ENCODE results near the gene OLFM4.

The OLFM4 gene

GRCh38 chr13:53068585-53069520 is 40.2 kb downstream of the OLFM4 start:
- DNase-seq (ENCODE audit: low spot score), result no peak

GRCh38 chr13:53069800-53070199 is 41.2 kb downstream of the OLFM4 start:
- DNase-seq (ENCODE audit: low spot score), result no peak

- DNase-seq (ENCODE audit: low spot score), result no peak
Measured at GRCh38 chr13:53073711-53074110, 45.1 kb downstream of the OLFM4 start.

- no peak for DNase-seq (ENCODE audit: low spot score)
Measured at GRCh38 chr13:53074114-53074513, 45.5 kb downstream of the OLFM4 start.

- DNase-seq (ENCODE audit: low spot score), result no peak
Measured at GRCh38 chr13:53075356-53076041, 46.9 kb downstream of the OLFM4 start.

GRCh38 chr13:53079691-53080090 is 51.1 kb downstream of the OLFM4 start:
- no peak for DNase-seq (ENCODE audit: low spot score)

GRCh38 chr13:53088871-53089270 is 60.3 kb downstream of the OLFM4 start:
- no peak for DNase-seq (ENCODE audit: low spot score)

- DNase-seq (ENCODE audit: low spot score), result no peak
Measured at GRCh38 chr13:53089951-53090350, 61.3 kb downstream of the OLFM4 start.

GRCh38 chr13:53090461-53090860 is 61.8 kb downstream of the OLFM4 start:
- no peak for DNase-seq (ENCODE audit: low spot score)

- DNase-seq (ENCODE audit: low spot score), result no peak
Measured at GRCh38 chr13:53092931-53093330, 64.3 kb downstream of the OLFM4 start.

GRCh38 chr13:53098455-53098854 is 69.8 kb downstream of the OLFM4 start:
- DNase-seq (ENCODE audit: low spot score), result no peak

GRCh38 chr13:53100394-53101063 is 71.9 kb downstream of the OLFM4 start:
- DNase-seq (ENCODE audit: low spot score), result no peak

Measured in CD4-positive, alpha-beta T cell treated with Interleukin-2 at 100 ng/mL for 4 hours (primary cell).